ENCODE data around the gene ITGB1BP2. TPM values are rescaled to one million over a fixed set of nuclear protein-coding genes. Genes with fewer than 3 reads are reported as not detected.
A peak's percentile ranks its signal among the peaks of the same experiment; 100 is the strongest.

ITGB1BP2 gene
- total and polyA plus RNA-seq, 2 of the 13 experiments (the other 11 are each of a cell fraction or from before 2014, with no cell fraction given) = 0.90 to 2.2 TPM

DNA sequence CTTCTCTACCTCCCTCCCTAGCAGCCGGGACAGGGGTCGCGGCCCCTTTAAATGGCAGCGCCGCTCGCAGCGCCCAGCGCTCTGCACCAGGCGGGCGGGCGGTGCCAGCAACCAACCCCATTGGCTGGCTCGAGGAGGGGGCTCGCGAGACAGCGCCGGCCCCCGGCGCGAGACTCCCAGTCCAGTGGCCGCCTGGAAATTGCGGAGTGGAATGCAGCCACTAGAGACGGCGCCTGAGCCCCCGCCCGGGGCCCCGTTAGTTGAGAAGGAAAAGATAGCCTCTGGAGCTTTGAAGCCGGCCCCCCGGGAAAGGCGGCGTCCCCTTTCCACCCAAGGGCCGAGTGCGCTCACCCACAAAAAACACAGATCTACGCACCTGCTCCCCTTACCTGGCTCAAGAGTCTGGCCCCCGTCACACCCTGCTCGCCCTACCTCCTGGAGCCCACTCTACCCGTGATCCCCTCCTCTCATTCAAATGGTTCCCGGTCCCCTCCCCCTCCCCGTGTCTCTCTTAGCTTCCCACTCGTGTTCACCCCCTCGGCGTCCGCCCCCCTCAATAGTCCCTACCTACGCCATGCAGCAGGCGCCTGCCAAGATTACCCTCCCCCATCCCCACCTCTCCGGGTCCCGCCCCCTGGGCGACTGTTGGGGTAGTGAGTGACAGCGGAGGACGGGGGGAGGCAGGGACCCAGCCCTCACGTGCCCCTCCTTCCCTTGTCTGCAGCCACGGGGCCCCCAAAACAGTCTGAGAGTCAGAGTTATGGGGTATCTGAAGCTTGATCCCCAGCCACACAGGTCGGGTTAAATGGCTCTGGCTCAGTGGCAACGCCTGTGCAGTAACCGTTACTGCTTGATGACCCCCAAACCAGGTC, 47.2 kb upstream of the ITGB1BP2 start, which contains the start of gene ZMYM3 (continued):
- TF ChIP-seq ZNF781 (CRISPR knock-in tag; IDR thresholded peaks at IDR 0.05; ENCODE audit: borderline replicate concordance, not compliant biosample characterization) (no peak), ZSCAN9 (CRISPR knock-in tag; IDR thresholded peaks at IDR 0.05; ENCODE audit: borderline replicate concordance) (no peak), ZNF354B (CRISPR knock-in tag; IDR thresholded peaks at IDR 0.05) (no peak), MED1 (CRISPR knock-in tag; IDR thresholded peaks at IDR 0.05) (peak; percentile 39), KLF16 (CRISPR knock-in tag; IDR thresholded peaks at IDR 0.05) (0 out of 4 replicates have a peak, but pooled peaks of 1 of the 2 experiments have one; percentile 24), ZKSCAN1 (IDR thresholded peaks at IDR 0.05; ENCODE audit: low read length) (no peak), ZNF749 (CRISPR knock-in tag; IDR thresholded peaks at IDR 0.05; ENCODE audit: borderline replicate concordance) (no peak), GATAD2A (CRISPR knock-in tag; IDR thresholded peaks at IDR 0.05) (no peak), PHB2 (IDR thresholded peaks at IDR 0.05; ENCODE audit: partially characterized antibody) (no peak), ZNF264 (CRISPR knock-in tag; IDR thresholded peaks at IDR 0.05) (no peak), JDP2 (CRISPR knock-in tag; IDR thresholded peaks at IDR 0.05; ENCODE audit: borderline replicate concordance) (no peak), KDM3A (CRISPR knock-in tag; IDR thresholded peaks at IDR 0.05; ENCODE audit: low read depth) (no peak), ISL2 (CRISPR knock-in tag; IDR thresholded peaks at IDR 0.05) (0 out of 2 replicates have a peak, but pooled peaks have one; percentile 43)
- TF ChIP-seq, protein P1, sequence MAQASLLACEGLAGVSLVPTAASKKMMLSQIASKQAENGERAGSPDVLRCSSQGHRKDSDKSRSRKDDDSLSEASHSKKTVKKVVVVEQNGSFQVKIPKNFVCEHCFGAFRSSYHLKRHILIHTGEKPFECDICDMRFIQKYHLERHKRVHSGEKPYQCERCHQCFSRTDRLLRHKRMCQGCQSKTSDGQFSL (CRISPR knock-in tag; IDR thresholded peaks at IDR 0.05) = no peak
- TF ChIP-seq, protein P2, sequence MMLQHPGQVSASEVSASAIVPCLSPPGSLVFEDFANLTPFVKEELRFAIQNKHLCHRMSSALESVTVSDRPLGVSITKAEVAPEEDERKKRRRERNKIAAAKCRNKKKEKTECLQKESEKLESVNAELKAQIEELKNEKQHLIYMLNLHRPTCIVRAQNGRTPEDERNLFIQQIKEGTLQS (CRISPR knock-in tag; IDR thresholded peaks at IDR 0.05) = no peak
- TF ChIP-seq, protein P3, sequence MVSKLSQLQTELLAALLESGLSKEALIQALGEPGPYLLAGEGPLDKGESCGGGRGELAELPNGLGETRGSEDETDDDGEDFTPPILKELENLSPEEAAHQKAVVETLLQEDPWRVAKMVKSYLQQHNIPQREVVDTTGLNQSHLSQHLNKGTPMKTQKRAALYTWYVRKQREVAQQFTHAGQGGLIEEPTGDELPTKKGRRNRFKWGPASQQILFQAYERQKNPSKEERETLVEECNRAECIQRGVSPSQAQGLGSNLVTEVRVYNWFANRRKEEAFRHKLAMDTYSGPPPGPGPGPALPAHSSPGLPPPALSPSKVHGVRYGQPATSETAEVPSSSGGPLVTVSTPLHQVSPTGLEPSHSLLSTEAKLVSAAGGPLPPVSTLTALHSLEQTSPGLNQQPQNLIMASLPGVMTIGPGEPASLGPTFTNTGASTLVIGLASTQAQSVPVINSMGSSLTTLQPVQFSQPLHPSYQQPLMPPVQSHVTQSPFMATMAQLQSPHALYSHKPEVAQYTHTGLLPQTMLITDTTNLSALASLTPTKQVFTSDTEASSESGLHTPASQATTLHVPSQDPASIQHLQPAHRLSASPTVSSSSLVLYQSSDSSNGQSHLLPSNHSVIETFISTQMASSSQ (IDR thresholded peaks at IDR 0.05; ENCODE audit: low read depth) = no peak
- TF ChIP-seq, protein P3 (CRISPR knock-in tag; IDR thresholded peaks at IDR 0.05; ENCODE audit: borderline replicate concordance) = no peak
- TF ChIP-seq, protein P4, sequence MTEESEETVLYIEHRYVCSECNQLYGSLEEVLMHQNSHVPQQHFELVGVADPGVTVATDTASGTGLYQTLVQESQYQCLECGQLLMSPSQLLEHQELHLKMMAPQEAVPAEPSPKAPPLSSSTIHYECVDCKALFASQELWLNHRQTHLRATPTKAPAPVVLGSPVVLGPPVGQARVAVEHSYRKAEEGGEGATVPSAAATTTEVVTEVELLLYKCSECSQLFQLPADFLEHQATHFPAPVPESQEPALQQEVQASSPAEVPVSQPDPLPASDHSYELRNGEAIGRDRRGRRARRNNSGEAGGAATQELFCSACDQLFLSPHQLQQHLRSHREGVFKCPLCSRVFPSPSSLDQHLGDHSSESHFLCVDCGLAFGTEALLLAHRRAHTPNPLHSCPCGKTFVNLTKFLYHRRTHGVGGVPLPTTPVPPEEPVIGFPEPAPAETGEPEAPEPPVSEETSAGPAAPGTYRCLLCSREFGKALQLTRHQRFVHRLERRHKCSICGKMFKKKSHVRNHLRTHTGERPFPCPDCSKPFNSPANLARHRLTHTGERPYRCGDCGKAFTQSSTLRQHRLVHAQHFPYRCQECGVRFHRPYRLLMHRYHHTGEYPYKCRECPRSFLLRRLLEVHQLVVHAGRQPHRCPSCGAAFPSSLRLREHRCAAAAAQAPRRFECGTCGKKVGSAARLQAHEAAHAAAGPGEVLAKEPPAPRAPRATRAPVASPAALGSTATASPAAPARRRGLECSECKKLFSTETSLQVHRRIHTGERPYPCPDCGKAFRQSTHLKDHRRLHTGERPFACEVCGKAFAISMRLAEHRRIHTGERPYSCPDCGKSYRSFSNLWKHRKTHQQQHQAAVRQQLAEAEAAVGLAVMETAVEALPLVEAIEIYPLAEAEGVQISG (CRISPR knock-in tag; IDR thresholded peaks at IDR 0.05) = no peak
- TF ChIP-seq, protein P5, sequence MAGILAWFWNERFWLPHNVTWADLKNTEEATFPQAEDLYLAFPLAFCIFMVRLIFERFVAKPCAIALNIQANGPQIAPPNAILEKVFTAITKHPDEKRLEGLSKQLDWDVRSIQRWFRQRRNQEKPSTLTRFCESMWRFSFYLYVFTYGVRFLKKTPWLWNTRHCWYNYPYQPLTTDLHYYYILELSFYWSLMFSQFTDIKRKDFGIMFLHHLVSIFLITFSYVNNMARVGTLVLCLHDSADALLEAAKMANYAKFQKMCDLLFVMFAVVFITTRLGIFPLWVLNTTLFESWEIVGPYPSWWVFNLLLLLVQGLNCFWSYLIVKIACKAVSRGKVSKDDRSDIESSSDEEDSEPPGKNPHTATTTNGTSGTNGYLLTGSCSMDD (CRISPR knock-in tag; IDR thresholded peaks at IDR 0.05) = no peak
- TF ChIP-seq, protein P6, sequence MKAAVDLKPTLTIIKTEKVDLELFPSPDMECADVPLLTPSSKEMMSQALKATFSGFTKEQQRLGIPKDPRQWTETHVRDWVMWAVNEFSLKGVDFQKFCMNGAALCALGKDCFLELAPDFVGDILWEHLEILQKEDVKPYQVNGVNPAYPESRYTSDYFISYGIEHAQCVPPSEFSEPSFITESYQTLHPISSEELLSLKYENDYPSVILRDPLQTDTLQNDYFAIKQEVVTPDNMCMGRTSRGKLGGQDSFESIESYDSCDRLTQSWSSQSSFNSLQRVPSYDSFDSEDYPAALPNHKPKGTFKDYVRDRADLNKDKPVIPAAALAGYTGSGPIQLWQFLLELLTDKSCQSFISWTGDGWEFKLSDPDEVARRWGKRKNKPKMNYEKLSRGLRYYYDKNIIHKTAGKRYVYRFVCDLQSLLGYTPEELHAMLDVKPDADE (CRISPR knock-in tag; IDR thresholded peaks at IDR 0.05) = no peak
